Ishikawa (cell line): ENCODE measurements around the gene CCNJL.

Source experiments
- CEBPB ChIP-seq: IDR thresholded peaks from 2 replicates; pipeline ENCODE4 v1.6.1; 2012
- CREB1 ChIP-seq: IDR thresholded peaks from 2 replicates; pipeline ENCODE4 v1.6.1; 2012; ENCODE audit warnings: low read depth
- EGR1 ChIP-seq: IDR thresholded peaks from 2 replicates; pipeline ENCODE4 v1.6.1; 2012
- EP300 ChIP-seq: IDR thresholded peaks from 2 replicates; pipeline ENCODE4 v1.6.1; 2012; ENCODE audit warnings: borderline replicate concordance
- MAX ChIP-seq: IDR thresholded peaks from 2 replicates; pipeline ENCODE4 v1.6.1; 2012
- RAD21 ChIP-seq: IDR thresholded peaks from 2 replicates; pipeline ENCODE4 v1.6.1; 2012; ENCODE audit warnings: low read depth
- REST ChIP-seq: IDR thresholded peaks from 2 replicates; pipeline ENCODE4 v1.6.1; 2012; ENCODE audit warnings: low read depth, mild to moderate bottlenecking
- TAF1 ChIP-seq: IDR thresholded peaks from 2 replicates; pipeline ENCODE4 v1.6.1; 2012; ENCODE audit warnings: low read depth, mild to moderate bottlenecking
- USF1 ChIP-seq: IDR thresholded peaks from 2 replicates; pipeline ENCODE4 v1.6.1; 2012
- YY1 ChIP-seq: IDR thresholded peaks from 2 replicates; pipeline ENCODE4 v1.6.1; 2012; ENCODE audit warnings: low read depth

- no peak for TF ChIP-seq REST
- TF ChIP-seq CEBPB: no peak
- no peak for TF ChIP-seq RAD21
- TF ChIP-seq TAF1: no peak
- no peak for TF ChIP-seq EGR1
- TF ChIP-seq EP300: no peak
- no peak for TF ChIP-seq USF1
- TF ChIP-seq CREB1: no peak
- TF ChIP-seq YY1: no peak
- no peak for TF ChIP-seq MAX
These were observed 46.9 kb upstream of the CCNJL start for GRCh38 chr5:160359242-160359641.
